Brain pericyte (primary cell): ENCODE results near the gene SAMD8.

Experiments used
- DNase-seq: peaks from one replicate; pipeline ENCODE4 v3.0.0-alpha.2; 2012; ENCODE audit warnings: low read depth, low spot score

SAMD8 gene

GRCh38 chr10:75223507-75223906 is 112.1 kb downstream of the SAMD8 start:
- DNase-seq = no peak

- DNase-seq = no peak
These were observed 114.6 kb downstream of the SAMD8 start for GRCh38 chr10:75226095-75226494.

- no peak for DNase-seq
These were observed 115.2 kb downstream of the SAMD8 start for GRCh38 chr10:75226656-75227055.

- DNase-seq = no peak
These were observed 116.8 kb downstream of the SAMD8 start for GRCh38 chr10:75228278-75228677.

GRCh38 chr10:75228834-75229233 is 117.4 kb downstream of the SAMD8 start:
- DNase-seq = no peak

- no peak for DNase-seq
These were observed 118.5 kb downstream of the SAMD8 start for GRCh38 chr10:75229971-75230370.

GRCh38 chr10:75230600-75231038 is 119.2 kb downstream of the SAMD8 start:
- peak; percentile 37 for DNase-seq
